HG03521 (cell line): Measurements from ENCODE around the gene CENPVL3.
"Not testable (repeated sequence)": the region's sequence is repeated elsewhere in the genome, so short reads cannot be mapped to it uniquely, and the experiment has no call there.

ENCODE experiments used
- ATAC-seq: cut with Tn5 transposase; IDR thresholded peaks from one replicate; pipeline ENCODE4 v1.9.1; 2021; ENCODE audit warnings: mild to moderate bottlenecking, moderate library complexity; ENCODE audit not compliant: unreplicated experiment

CENPVL3 gene

GRCh38 chrX:51618241-51619155 lies at the start of gene CENPVL3:
Gene CENPVL3 (minus strand): TSS chrX:51618912. CDS start chrX:51618873, 39 bp downstream.
- not testable (repeated sequence) for ATAC-seq

DNA sequence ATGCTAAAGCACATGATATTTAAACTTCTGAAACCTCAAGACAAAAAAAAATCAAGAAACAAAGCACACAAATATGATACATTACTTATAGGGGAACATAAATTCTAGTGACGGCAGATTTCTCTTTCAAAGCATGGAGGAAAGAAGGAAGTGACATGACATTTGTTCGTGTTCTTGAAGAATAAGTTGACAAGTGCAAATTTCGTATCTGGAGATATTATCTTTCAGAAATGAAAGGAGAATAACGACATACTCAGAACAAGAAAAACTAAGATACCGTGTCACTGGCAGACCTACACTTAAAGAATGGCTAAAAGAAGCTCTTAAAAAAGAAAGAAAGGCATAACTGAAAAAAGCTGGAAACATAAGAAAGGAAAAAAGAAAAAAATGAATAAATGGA lies 47.3 kb upstream of the CENPVL3 start:
- no peak for ATAC-seq

DNA sequence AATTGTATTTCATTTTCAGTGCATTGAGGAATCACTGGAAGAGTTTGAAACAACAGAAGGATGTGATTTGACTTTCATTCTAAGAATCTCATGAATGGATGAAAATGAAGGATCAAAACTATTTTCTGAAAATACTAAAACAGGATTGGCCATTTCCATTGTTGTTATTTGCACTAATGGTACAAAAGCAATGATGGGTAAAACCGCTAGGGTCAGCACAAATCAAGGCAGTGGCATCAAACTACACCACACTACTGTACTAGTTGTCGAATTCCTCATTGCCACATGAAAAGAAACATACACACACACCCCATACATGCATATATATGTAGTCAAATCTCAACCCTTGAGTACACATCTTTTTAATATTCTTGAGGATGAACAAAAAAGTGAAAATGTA lies 24.7 kb upstream of the CENPVL3 start:
- no peak for ATAC-seq

DNA sequence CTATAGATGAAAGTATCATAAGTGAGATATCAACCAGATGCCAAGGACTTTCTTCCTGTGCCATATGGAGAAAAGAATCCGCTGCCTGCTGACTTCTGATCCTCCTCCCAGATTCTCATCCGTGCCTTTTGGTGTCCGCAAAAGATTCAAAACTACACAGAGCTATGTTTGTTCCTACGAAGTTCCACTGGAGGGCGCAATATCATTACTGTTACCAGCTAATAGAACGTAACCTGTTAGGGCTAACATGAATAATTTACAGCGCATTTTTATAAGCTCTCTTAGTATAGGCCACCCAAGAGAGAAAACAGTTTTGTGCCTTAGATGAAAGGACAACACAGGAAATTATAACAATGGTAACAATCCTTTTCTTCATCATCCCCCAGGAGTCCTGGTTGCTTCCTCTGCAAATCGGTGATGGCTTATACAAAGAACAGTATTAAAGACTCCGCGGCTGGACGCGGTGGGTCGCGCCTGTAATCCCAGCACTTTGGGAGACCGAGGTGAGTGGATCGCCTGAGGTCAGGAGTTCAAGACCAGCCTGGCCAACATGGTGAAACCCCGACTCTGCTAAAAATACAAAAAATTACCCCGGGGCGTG lies 22.8 kb upstream of the CENPVL3 start:
- ATAC-seq = no peak

DNA sequence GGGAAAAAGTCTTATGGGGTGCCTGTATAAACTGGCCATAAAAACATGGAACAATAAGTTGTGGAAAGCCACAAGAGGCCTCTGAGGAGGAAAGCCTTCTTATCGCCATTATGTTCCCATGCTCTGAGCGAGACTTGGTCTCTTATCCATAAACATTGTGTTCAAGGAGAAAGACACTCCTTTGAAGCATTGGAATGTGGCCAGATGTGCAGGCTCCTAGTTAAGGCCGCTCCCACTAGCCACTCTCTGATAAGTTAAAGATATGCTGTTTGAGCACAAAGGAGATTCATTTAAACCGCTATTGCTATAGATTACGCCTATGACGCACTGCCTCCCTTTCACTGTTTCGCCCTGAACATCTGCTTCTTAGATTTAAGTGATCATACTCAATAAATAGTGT lies 17.8 kb upstream of the CENPVL3 start:
- not testable (repeated sequence) for ATAC-seq

- no peak for ATAC-seq
Measured at GRCh38 chrX:51614353-51615012, 4.2 kb downstream of the CENPVL3 start.

DNA sequence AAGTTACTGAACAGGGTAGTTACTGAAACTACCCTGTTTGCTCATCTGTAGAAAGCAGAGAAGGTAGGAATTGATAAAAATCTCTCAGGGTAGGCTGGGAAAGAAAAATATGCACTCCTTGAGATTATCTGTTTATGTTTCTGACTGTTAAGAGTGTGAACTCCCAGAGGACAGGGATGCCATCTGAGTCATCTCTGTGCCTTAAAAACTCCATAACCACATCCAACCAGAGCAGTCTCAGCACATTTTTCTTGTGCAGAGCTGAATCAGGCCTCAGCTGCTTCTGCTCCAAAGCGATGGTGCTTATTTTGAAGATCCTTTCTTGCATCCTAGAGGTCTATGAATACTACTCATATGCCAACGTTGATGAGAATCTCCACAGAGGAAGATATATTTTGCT lies 9.9 kb downstream of the CENPVL3 start:
- no peak for ATAC-seq

GRCh38 chrX:51608126-51608525 lies 10.6 kb downstream of the CENPVL3 start:
- ATAC-seq = no peak

DNA sequence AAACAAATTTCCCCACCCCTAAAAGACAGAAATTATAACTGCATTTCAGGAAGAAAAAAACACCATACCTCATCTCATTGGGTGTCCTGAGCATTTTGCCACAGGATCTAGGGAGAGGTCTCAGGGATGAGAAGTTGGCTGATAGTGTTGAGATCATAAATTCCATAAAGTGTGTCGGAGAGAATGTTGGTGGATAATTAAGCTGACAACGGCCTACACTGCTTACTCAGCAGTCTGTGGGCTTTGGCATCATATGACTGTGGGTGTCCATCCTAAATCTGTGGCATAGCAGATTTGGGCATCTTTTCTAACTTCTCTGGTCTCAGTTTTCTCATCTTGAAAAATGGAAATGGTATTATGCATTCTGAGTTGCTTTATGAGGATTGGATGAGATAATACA lies 12.3 kb downstream of the CENPVL3 start:
- no peak for ATAC-seq

- no peak for ATAC-seq
Measured at GRCh38 chrX:51598899-51599298, 19.8 kb downstream of the CENPVL3 start.

DNA sequence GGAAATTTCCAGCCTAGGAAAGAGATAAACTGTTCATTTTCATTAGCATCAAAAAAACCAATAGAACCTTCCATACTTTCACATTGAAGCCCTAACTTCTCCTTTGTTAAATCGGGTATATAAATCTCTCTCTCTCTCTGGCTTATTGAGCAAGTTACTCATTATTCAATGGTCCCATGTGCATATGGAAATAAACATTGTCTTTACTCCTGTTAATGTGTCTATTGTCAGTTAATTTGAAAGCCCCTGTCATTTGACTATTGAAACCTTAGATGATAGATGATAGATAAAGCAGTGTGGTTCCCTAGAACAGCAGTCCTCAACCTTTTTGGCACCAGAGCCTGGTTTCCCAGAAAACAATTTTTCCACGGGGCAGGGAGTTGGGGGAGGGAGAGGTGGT lies 46.8 kb downstream of the CENPVL3 start:
- no peak for ATAC-seq

DNA sequence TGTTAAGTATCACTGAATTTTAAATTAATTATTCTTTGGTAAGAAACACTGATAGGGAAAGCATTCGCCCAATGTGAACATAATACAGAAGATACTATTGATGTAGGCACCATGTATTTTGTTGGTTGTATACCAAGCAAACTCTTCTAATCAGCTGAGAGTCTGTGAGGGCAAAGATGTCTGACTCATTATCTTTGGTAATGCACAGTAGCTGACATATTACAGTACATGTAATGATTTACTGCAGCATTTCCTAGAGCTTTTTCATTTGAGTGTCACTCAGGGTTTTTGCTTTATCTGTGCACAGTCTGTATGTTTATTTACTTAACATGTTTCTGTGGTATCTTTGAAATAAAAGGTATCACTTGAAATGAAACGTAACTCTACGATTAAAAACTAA lies 49.2 kb downstream of the CENPVL3 start:
- no peak for ATAC-seq

DNA sequence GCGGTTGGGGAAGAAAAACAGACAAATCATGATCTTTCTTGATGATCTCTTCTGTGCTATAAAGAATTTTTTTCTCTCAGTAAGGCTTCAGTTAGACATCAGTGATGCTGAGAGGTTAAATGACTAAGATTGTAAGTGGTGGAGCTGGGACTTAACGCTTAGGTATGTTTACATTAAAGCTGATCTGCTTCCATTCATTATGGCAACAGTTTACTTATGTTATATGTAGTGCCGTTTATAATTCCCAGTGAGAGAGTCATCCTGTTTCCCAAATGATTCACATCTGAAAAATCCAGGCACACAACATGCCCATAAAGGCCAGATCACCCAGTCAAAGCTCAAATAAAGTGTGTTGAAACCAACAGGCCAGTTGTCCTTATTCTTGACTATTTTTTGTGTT lies 50.1 kb downstream of the CENPVL3 start:
- no peak for ATAC-seq
